GM18505 (cell line): ENCODE measurements around the gene SMYD2.

Source experiments
- ATAC-seq: cut with Tn5 transposase; IDR thresholded peaks from one replicate; pipeline ENCODE4 v1.9.1; 2021; ENCODE audit not compliant: unreplicated experiment
- POLR2A ChIP-seq: IDR thresholded peaks from 4 replicates; pipeline ENCODE4 v1.6.1; 2011; ENCODE audit warnings: borderline replicate concordance; ENCODE audit not compliant: insufficient read depth, insufficient read length; ENCODE audit errors: extremely low read depth

Gene SMYD2

GRCh38 chr1:214281021-214281719 is at the start of gene SMYD2:
Gene SMYD2, plus strand, starts transcription at chr1:214281159. Its CDS starts 96 bp downstream, at chr1:214281255.
- ATAC-seq = peak; percentile 77

GRCh38 chr1:214233856-214234634 is 46.9 kb upstream of the SMYD2 start:
- no peak for ATAC-seq
- TF ChIP-seq POLR2A = no peak

More at GRCh38 chr1:214281021-214281719, at the start of gene SMYD2:
- peak; percentile 67 for TF ChIP-seq POLR2A

- no peak for ATAC-seq
- no peak for TF ChIP-seq POLR2A
Measured at GRCh38 chr1:214234635-214235025, 46.3 kb upstream of the SMYD2 start.

- ATAC-seq = no peak
- no peak for TF ChIP-seq POLR2A
Measured at GRCh38 chr1:214236477-214236876, 44.5 kb upstream of the SMYD2 start.

GRCh38 chr1:214241060-214241459 is 39.9 kb upstream of the SMYD2 start:
- no peak for ATAC-seq
- no peak for TF ChIP-seq POLR2A

GRCh38 chr1:214244252-214244651 is 36.7 kb upstream of the SMYD2 start:
- no peak for ATAC-seq
- TF ChIP-seq POLR2A = no peak

- no peak for ATAC-seq
- TF ChIP-seq POLR2A = no peak
Measured at GRCh38 chr1:214244841-214245240, 36.1 kb upstream of the SMYD2 start.

GRCh38 chr1:214247501-214248041 is 33.4 kb upstream of the SMYD2 start:
- no peak for ATAC-seq
- no peak for TF ChIP-seq POLR2A

GRCh38 chr1:214248311-214249085 is 32.5 kb upstream of the SMYD2 start:
- no peak for ATAC-seq

GRCh38 chr1:214249651-214250050 is 31.3 kb upstream of the SMYD2 start:
- no peak for TF ChIP-seq POLR2A
- ATAC-seq = no peak

More at GRCh38 chr1:214248311-214249085, 32.5 kb upstream of the SMYD2 start:
- no peak for TF ChIP-seq POLR2A

- ATAC-seq = no peak
- no peak for TF ChIP-seq POLR2A
Measured at GRCh38 chr1:214251354-214251753, 29.6 kb upstream of the SMYD2 start.

- no peak for TF ChIP-seq POLR2A
- no peak for ATAC-seq
Measured at GRCh38 chr1:214255509-214255908, 25.4 kb upstream of the SMYD2 start.

GRCh38 chr1:214259353-214259977 is 21.5 kb upstream of the SMYD2 start:
- no peak for ATAC-seq
- TF ChIP-seq POLR2A = no peak

- no peak for TF ChIP-seq POLR2A
- ATAC-seq = no peak
Measured at GRCh38 chr1:214260561-214261205, 20.3 kb upstream of the SMYD2 start.
